GM21528 (cell line): ENCODE results near the gene PSMF1.

Experiments used
- ATAC-seq: cut with Tn5 transposase; IDR thresholded peaks from one replicate; pipeline ENCODE4 v1.9.1; 2021; ENCODE audit warnings: mild to moderate bottlenecking, moderate library complexity; ENCODE audit not compliant: unreplicated experiment, low FRiP score

Gene PSMF1

GRCh38 chr20:1186367-1186991 lies 68.1 kb downstream of the PSMF1 start:
- ATAC-seq = no peak

DNA sequence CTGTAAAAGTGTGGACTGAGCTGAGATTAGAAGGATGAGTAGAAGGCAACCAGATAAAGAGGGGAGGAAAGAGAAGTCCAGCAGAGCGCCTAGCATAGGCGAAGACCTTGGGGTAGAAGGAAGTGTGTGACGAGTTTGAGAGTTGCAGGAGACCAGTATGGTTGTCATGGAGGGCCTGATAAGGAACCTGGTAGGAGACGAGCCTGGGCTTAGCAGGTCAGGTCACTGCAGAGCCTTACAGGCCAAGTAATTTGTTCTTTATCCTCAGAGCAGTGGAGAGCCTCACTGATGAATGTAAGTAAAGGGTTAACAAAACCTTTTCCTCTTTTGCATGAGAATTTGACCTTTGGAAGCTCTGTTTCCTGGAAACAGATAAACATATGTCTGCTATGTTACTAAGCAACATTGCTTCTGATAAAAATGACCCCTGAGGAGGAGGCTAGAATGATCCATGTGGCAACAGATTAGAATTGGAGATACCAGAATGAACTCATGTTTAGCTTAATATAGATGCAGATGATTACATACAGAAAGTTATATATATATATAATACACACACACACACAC lies 69.3 kb downstream of the PSMF1 start:
- no peak for ATAC-seq

GRCh38 chr20:1188347-1188746 lies 69.9 kb downstream of the PSMF1 start:
- no peak for ATAC-seq

DNA sequence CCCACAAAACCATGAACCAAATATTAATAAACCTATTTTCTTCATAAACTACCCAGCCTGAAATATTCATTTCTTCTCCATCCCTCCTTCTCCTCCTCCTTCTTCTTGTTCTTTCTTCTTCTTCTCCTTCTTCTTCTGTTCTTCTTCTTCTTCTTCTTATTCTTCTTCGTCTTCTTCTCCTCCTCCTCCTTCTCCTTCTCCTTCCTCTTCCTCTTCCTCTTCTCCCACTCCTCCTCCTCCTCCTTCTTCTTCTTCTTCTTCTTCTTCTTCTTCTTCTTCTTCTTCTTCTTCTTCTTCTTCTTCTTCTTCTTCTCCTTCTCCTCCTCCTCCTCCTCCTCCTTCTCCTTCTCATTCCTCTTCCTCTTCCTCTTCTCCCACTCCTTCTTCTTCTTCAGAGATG lies 71.4 kb downstream of the PSMF1 start:
- no peak for ATAC-seq

- ATAC-seq = no peak
Observed at GRCh38 chr20:1190847-1191246, 72.4 kb downstream of the PSMF1 start.

GRCh38 chr20:1191299-1191698 lies 72.9 kb downstream of the PSMF1 start:
- no peak for ATAC-seq

DNA sequence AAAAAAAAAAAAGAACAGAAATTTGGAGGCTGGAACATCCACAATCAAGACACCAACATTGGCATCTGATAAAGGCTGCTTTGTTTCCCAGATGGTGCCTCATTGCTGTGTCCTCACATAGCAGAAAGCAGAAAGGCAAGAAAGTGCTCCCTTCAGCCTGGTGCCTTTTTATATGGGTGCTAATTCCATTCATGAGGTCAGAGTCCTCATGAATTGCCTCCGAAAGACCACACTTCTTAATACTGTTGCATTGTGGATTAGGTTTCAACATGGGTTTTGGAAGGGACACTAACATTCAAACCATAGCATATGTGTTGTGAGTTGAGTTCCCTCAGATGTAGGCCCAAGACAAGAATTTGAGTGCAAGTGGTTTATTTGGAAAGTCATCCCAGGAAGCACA lies 76.8 kb downstream of the PSMF1 start:
- ATAC-seq = no peak

DNA sequence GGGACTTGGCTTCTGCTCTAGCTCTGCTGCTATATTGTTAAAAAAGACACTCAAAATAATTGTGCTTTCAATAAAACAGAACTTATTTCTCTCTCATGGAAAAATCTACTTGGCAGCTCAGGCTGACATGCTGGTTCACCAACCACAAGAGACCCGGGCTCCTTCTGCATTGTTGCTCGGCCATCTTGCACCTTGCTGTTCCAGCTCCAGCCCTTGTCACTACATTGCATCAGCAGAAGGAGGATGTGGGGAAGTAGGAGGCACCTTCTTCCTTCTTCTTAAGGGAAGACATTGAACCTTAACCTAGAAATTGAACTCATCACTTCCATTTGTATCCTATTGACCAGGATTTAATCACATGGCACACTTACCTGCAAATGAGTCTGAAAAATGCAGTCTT lies 78.2 kb downstream of the PSMF1 start:
- no peak for ATAC-seq

DNA sequence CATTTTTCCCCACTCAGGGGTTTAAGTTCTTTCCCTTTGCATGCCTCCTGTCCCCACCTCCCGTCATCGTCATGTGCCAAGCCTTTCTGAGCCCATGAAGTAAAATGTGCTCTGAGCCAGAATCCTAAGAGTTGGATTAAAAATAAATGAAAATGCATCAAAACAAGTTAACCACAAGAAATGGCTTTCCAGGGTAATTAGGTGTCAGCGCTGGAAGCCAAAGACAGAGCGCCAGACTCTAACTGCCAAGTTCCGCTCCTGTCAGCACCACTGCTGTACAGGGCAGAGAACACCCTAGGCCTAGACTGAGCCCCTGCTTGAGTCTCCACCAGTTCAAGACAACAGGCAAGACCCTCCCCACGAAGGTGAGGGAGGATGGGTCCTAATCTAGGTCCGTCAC lies 79.4 kb downstream of the PSMF1 start:
- ATAC-seq = no peak

DNA sequence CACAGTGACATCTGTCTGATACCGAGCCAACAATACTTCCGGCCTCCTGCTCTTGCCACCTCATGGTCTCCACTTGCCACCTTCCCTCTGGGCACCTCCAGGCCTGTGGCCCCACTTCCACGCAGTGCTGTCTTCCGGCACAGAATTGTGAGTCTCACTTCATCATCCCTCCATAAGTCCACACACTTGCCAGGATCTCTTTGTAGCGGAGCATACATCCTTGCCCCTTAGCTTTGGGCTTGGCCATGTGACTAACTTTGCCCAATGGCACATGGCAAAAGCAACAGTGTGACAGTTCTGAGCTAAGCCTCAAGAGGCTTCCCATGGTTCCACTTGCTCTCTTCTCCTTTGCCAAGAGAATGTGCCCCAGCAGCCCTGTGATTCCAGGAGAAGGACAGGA lies 80.3 kb downstream of the PSMF1 start:
- ATAC-seq = no peak

DNA sequence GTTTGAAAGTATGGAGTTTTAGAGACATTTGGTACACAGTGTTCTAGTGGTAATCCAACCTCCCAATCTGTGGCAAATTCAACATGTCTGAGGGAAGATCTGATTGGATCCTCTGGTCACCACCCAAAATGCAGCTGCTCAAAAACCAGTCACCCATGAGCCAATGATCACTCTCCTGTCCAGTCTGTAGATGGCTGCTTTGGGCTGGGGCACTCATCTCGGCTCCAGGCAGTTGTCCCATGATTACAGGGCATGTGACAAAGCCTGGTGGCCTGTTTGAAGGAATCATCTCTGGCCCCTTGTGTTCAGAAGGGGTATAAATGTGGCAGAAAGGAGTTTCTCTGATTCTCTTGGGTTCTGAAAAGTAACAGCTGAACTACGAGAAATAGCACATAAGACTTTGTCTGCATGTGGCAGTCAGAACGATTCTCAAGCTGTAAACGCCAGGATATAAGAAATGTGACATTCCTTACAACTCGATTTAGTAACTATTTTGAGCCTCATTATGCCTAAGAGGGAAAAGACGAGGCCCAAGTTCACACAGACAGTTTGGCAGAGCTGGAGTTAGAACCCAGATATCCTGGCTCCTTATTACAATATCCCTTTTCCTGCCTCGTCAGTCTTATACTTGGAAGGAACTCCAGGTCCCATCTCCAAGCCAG lies 80.9 kb downstream of the PSMF1 start:
- no peak for ATAC-seq

DNA sequence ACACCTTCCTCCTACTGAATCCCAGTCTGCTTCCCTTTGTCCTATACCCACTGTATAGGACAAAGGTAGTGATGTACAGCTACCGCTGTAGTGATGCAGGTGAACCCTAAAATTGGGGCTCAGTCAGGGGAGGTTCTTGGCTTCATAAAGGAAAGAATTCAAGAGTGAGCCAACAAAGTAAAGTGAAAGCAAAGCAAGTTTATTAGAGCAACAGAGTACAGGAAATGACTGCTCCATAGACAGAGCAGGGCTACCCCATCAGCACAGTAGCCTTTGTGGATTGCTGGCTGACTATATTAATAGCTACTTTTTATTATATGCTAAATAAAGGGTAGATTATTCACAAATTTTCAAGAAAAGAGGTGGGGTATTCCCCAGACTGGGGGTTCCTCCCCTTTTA lies 81.6 kb downstream of the PSMF1 start:
- ATAC-seq = no peak

- ATAC-seq = no peak
Observed at GRCh38 chr20:1202762-1203504, 84.5 kb downstream of the PSMF1 start, which contains the start of gene C20orf202. TSS of gene C20orf202 (plus strand) at chr20:1203454. CDS start at chr20:1203586, 132 bp downstream.

DNA sequence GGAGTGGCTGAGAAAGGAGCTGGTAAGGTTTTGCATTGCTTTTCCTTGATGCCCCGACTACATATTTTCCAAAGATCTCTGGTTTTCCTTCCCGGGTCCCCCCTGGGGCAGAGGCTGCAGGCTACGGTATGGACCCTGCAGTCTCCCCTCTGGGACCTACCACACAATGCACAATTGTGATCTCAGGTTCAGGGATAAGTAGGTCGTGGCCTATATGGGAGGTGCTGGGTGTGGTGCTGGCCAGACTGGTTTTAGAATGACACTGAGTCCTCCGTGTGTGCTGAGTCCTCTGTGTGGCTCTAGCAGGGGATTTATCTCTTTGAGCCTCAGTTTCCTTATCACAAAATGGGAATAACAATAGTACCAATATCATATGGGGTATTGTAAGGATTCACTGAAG lies 85.2 kb downstream of the PSMF1 start:
- ATAC-seq = no peak

DNA sequence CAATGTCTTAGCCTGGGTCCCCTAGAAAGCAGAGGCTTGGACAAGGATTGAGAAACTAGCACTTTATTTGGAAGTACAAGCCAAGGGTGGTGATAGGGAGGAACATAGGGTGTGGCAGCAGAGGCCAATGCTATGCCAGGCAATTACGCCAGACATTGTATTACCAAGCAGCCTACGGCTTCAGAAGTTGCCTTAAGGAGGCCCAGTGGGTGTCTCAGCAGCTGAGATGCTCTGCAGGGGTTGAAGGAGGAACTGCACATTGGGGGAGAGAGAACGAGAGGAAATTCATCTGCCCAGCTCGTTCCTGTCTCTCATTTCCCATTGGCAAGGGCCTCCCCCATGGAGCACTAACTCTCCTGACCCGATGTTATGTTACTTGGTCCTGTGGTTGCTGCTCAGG lies 85.7 kb downstream of the PSMF1 start:
- no peak for ATAC-seq

- ATAC-seq = no peak
Observed at GRCh38 chr20:1204576-1204975, 86.2 kb downstream of the PSMF1 start.

GRCh38 chr20:1205802-1206201 lies 87.4 kb downstream of the PSMF1 start:
- no peak for ATAC-seq

DNA sequence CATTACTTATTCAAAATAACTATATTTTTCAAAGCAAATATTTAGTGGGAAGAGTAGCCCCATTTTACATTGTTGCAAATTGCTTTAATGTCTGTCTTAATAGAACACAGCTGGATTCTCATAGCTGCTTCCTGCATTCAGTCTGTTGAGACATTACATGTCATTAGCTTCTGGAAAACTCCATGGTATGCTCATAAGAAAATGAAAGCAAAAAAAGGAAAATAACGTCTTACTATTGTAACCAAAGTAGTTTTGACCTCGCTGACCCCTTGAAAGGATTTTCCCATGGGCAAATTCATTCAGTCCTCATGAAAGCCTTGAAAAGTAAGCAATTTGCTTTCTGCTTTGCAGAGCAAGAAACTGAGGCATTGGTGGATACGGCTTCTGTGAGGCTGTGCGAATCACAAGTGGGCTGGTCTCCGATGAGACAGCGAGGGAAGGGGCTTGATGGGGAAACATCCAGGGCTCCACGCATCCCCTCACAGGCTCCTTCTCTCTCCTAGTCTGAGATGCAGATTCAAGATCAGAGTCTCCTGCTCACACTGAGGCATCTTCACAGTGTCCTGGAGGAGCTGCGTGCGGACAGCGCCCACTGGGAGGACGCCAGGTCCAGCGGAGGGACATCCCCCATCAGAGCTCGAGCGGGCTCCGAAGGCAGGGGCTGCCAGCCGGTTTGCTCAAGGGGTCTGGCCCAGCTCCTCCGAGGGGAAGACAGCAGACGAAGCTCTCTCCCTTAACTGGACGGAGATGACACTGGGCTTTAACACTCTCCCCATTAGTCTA lies 88.2 kb downstream of the PSMF1 start:
- ATAC-seq = no peak

DNA sequence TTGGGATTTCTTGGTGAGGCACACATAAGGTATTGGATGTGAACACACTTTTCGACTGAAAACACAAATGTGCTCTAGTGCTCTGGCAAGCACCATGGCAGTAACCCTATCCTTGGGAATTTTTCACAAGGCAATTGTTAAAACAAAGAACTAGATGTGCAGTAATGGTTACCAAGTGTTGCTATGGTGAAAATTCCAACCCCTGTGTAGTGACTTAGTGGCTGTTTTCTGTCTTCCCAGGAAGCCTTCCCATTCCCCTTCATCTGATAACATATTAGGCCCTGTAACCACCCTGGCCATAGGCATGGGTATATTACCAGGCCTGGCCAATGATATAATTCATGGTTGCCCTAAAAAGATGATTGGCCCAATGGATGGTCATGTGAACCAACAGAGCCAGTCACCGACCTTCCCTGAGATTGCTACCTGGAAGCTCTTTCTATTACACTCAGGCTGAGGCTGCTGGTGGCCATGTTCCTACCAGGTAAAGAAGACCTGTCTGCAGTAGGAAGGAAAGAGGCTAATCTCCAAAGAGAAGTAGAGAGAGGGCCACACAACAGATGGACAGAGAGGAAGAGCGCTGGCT lies 89.0 kb downstream of the PSMF1 start:
- no peak for ATAC-seq
